Measurements from ENCODE around the gene FAM3B. TPM values are rescaled to one million over a fixed set of nuclear protein-coding genes. Genes with fewer than 3 reads are reported as not detected.

FAM3B gene
- total and polyA plus RNA-seq, 2 of the 4 experiments (the other 2 are of a cell fraction): not detected

DNA sequence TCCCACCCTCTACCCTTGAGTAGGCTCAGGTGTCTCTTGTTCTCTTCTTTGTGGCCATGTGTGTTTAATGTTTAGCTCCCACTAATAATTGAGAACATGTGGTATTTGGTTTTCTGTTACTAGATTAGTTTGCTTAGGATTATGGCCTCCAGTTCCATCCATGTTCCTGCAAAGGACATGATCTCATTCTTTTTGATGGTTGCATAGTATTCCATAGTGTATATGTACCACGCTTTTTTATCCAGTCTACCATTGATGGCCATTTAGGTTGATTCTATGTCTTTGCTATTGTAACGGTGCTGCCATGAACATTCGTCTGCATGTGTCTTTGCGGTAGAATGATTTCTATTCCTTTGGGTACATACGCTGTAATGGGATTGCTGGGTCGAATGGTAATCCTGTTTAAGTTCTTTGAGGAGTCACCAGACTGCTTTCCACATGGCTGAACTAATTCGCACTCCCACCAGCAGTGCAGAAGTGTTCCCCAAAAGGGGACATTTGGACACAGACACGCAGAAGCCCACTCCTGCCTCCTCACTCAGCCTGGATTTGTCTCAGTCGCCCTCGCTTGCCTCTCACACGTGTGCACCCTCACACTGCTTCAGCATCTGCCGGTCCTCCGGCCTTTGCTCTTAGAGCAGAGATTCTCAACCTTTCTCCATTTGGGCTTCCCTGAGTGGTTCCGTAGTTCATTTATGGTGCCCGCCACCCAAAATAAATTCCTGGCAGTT, 48.9 kb downstream of the FAM3B start:
- H4K20me1 ChIP-seq (ENCODE audit: insufficient read depth, low read length): no peaks in the 10 kb centered on the region
- H3K18ac ChIP-seq (ENCODE audit: low read depth, low read length): no peak overlapping the region
- intact Hi-C loops (cut with micrococcal nuclease): no loop called here
- no peak for ATAC-seq (ENCODE audit: low read depth)
- peaks cover 8% of the 10 kb centered on the region for H3K4me1 ChIP-seq (ENCODE audit: control insufficient read depth, insufficient read depth, low read length)
- no peak overlapping the region for H2BK15ac ChIP-seq (ENCODE audit: low read depth, low read length)
- H3K4me3 ChIP-seq (ENCODE audit: insufficient read depth, low read depth, low read length): no peak overlapping the region
- no peak overlapping the region for H3K56ac ChIP-seq (ENCODE audit: extremely low read depth, insufficient read depth, low read length)
- no peak overlapping the region for H2BK20ac ChIP-seq (ENCODE audit: low read depth, low read length)
- in situ Hi-C loops (cut with MboI; ENCODE audit: low sequenced_read_pairs): no loop called here
- dilution Hi-C loops (cut with HindIII; ENCODE audit: low sequenced_read_pairs, unreplicated experiment): no loop called here
- H3K27me3 ChIP-seq (ENCODE audit: control insufficient read depth, insufficient read depth, low read length): no peaks in the 10 kb centered on the region; the same call in 1 of the 2 replicates
- no peak overlapping the region for H2BK120ac ChIP-seq (ENCODE audit: low read depth, low read length)
- H3K9me1 ChIP-seq (ENCODE audit: insufficient read depth, low read length): no peaks in the 10 kb centered on the region; the same call in 1 of the 2 replicates
- no peak overlapping the region for H3K14ac ChIP-seq (replicated peaks; ENCODE audit: low read depth, low read length)
- H4K91ac ChIP-seq (ENCODE audit: insufficient read depth, low read depth, low read length): no peak overlapping the region
- H2AK5ac ChIP-seq (ENCODE audit: low read depth, low read length): no peak overlapping the region
- no peak overlapping the region for H2BK5ac ChIP-seq (ENCODE audit: low read depth, low read length, poor library complexity, severe bottlenecking)
- POLR2A ChIA-PET (ENCODE audit: unreplicated experiment): no interaction called here
- DNase-seq: no peak
- no peaks in the 10 kb centered on the region; the same call in 1 of the 2 replicates for H3K9me3 ChIP-seq (ENCODE audit: control insufficient read depth, insufficient read depth, low read length)
- no peak overlapping the region for H3K9ac ChIP-seq (ENCODE audit: low read depth, low read length)
- no TSS peak for BruUV-seq (replicated peaks)
- no peak overlapping the region for H4K8ac ChIP-seq (ENCODE audit: low read depth in 2 of 2, low read length in 2 of 2)
- no peak overlapping the region for H4K5ac ChIP-seq (ENCODE audit: low read depth, low read length)
- WGBS, 2 experiments (ENCODE audit: extremely low coverage in 2 of 2, insufficient read length in 1 of 2): 79% methylated on average over 2 of the region's 15 CpGs; no CpG with 5 or more reads in 1 of the 2 experiments
- no peak for TF ChIP-seq POLR2A (IDR thresholded peaks at IDR 0.05; ENCODE audit: low read depth, low read length)
- TF ChIP-seq FOS (IDR thresholded peaks at IDR 0.05; ENCODE audit: low read depth, low read length): no peak
- TF ChIP-seq, protein P1, sequence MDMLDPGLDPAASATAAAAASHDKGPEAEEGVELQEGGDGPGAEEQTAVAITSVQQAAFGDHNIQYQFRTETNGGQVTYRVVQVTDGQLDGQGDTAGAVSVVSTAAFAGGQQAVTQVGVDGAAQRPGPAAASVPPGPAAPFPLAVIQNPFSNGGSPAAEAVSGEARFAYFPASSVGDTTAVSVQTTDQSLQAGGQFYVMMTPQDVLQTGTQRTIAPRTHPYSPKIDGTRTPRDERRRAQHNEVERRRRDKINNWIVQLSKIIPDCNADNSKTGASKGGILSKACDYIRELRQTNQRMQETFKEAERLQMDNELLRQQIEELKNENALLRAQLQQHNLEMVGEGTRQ (IDR thresholded peaks at IDR 0.05; ENCODE audit: low read depth, low read length): no peak
- no peak for TF ChIP-seq SMC3 (IDR thresholded peaks at IDR 0.05; ENCODE audit: low read depth, low read length)
- no peak for TF ChIP-seq RCOR1 (IDR thresholded peaks at IDR 0.05; ENCODE audit: insufficient replicate concordance, low read length)
- no peak for TF ChIP-seq CHD1 (IDR thresholded peaks at IDR 0.05; ENCODE audit: low read depth, low read length)
- H3K27ac ChIP-seq (ENCODE audit: insufficient read depth, low read length): no peak overlapping the region
- H3K79me1 ChIP-seq (ENCODE audit: low read depth in 1 of 2, low read length in 2 of 2): no peaks in the 10 kb centered on the region
- H3K23ac ChIP-seq (ENCODE audit: low read depth, low read length): no peak overlapping the region
- no peak overlapping the region for H2AFZ ChIP-seq (replicated peaks; ENCODE audit: low read length, poor library complexity)
- CTCF ChIA-PET: no interaction called here
- H3K36me3 ChIP-seq (ENCODE audit: control insufficient read depth, insufficient read depth, low read length): no peaks in the 10 kb centered on the region
- no peak overlapping the region for H3K4ac ChIP-seq (ENCODE audit: low read depth, low read length)
- H2AK9ac ChIP-seq (replicated peaks; ENCODE audit: low read depth, low read length, poor library complexity): no peak overlapping the region
- no peak overlapping the region for H3K4me2 ChIP-seq (ENCODE audit: low read depth, low read length)

All from IMR-90 (cell line).